HPDE6-E6E7 (cell line): Measurements from ENCODE around the gene SLC9A1.
"Not testable (repeated sequence)": the region's sequence is repeated elsewhere in the genome, so short reads cannot be mapped to it uniquely, and the experiment has no call there.

Experiments
- DNase-seq: peaks from one replicate; pipeline ENCODE4 v3.0.0; 2011; ENCODE audit warnings: missing footprints; ENCODE audit errors: extremely low spot score

The SLC9A1 gene

DNA sequence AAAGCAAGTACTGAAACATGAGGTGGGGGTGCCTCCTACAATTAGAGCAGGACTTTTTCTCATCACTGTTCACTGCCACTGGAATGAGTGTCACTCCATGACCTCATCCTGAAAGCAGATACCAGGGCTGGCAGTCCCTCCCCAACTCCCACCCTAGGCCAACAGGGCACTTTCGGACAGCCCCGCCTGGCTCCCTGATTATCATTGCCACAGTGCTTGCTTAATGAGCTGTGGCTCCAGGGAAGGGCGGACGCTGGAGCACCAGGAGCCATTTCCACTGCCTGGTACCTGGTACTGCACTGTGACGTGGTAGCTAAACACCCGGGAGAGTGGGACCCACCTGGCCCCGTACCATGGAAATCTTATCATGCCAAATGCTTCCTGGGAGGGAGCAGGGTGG is 22.3 kb downstream of the SLC9A1 start:
- DNase-seq = no peak

DNA sequence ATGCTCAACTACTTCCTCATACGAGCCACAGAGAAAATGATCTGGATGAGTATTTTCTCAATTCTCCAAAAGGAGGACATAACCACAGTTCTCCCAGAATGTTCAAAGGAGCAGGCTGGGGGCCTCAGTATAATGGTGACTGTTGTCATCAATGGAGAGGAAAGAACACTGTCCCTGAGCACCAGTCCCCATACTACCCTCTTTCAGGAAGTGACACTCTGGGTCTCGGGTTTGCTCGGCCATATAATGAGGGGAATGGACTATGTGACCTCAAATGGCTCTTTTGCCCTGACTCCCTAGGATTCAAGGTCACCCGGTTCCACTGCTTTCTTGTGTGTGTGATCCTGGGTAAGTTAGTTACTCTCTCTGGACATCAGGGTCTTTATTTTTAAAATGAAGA is 22.8 kb downstream of the SLC9A1 start:
- DNase-seq = no peak

DNA sequence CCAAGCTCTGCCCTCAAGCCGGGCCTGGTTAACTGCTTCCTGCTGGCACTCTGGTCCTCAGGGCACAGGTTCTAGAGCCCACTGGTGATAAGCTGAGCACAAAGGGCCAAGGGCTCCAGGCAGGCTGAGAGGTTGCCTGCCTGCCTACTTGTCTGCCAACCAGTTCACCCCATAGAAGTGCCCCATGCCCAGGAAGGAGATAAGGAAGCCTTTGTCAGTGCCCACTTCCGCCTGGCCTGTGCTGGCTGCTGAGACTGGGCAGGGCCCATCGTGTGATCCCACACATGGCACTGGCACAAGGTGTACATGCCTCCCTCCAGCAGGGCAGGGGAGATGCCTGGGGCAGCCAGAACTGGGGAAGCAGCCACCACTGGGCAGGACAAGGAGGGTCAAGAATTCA is 24.1 kb downstream of the SLC9A1 start:
- DNase-seq = no peak

DNA sequence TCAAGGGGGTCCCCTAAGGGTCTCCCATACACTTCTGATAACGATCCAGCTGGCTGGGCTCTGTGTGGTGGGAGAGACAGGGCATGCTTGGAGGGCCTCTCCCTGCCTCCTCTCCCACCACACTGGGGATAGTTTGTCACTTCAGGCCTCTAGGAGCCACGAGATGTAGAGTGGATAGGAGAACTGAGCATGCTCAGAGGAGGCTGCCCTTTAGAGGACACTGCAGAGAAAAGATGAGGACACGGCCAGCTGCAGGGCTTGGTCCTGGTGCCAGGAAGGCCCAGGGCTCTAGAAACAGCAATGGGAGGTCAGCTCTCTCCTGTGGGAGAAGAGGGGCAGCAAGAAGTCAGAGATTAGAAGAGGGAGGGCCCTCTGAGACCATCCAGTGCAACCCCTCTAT is 25.7 kb downstream of the SLC9A1 start:
- DNase-seq = no peak

GRCh38 chr1:27127419-27127818 is 27.5 kb downstream of the SLC9A1 start:
- no peak for DNase-seq

GRCh38 chr1:27126391-27126790 is 28.5 kb downstream of the SLC9A1 start:
- no peak for DNase-seq

- not testable (repeated sequence) for DNase-seq
These were observed 29.8 kb downstream of the SLC9A1 start for GRCh38 chr1:27125125-27125524.

- DNase-seq = no peak
These were observed 30.5 kb downstream of the SLC9A1 start for GRCh38 chr1:27124405-27124804.

DNA sequence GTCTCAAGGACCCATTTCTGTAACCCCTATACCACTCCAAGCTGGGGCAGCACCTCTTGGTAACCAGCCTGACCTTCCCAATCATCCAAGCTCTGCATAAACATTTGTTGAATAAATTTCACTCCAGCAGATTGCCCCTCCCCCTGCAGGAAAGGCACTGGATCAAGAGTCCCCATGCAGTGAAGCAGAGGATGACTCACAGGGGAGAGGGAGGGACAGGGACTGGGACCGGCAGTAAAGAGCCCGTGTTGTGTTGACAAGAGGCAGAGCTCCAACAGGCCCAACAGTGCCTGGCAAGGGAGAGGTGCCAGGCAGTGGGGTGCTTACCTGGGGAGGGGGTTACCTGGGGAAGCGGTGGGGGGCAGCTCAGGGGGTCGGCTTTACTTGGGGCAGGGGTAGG is 32.3 kb downstream of the SLC9A1 start:
- peak; percentile 71 for DNase-seq

- DNase-seq = no peak
These were observed 34.1 kb downstream of the SLC9A1 start for GRCh38 chr1:27120854-27121253.

DNA sequence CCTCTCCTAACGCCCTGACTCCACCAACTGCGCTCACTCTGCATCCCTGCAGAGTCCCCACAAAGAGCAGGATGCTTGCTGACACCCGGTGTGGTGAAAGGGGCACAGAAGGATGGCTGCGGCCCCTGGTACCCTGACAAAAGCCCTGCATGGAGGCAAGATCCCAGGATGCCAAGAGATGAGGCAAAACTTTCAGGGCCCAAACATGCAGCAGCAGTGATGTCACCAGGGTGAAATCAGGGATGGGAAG is 36.6 kb downstream of the SLC9A1 start:
- no peak for DNase-seq

GRCh38 chr1:27117733-27118439 is 37.0 kb downstream of the SLC9A1 start:
- no peak for DNase-seq

DNA sequence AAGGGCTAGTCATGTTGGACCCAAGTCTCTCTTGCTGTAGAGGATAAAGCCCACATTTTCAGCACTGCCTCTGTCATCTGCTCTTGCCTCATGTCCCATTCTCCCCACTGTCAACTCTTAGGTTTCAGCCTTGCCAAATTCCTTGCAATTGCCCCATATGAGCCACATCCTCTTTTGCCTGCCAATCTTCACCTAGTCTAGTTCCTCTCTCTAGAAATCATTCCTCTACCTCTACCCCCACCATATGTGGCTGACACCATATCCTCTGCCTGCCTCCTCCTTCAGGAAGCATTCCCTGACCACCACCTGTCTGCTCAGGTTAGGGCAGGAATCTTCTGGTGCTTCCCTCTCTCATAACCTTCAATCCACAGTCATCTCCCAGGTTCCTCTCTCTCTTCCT is 38.2 kb downstream of the SLC9A1 start:
- no peak for DNase-seq

- DNase-seq = no peak
These were observed 38.7 kb downstream of the SLC9A1 start for GRCh38 chr1:27116232-27116631.

GRCh38 chr1:27114546-27114945 is 40.4 kb downstream of the SLC9A1 start:
- DNase-seq = no peak

- no peak for DNase-seq
These were observed 41.1 kb downstream of the SLC9A1 start for GRCh38 chr1:27113861-27114260.

- peak; percentile 99 for DNase-seq
These were observed 43.0 kb downstream of the SLC9A1 start for GRCh38 chr1:27111626-27112573.

DNA sequence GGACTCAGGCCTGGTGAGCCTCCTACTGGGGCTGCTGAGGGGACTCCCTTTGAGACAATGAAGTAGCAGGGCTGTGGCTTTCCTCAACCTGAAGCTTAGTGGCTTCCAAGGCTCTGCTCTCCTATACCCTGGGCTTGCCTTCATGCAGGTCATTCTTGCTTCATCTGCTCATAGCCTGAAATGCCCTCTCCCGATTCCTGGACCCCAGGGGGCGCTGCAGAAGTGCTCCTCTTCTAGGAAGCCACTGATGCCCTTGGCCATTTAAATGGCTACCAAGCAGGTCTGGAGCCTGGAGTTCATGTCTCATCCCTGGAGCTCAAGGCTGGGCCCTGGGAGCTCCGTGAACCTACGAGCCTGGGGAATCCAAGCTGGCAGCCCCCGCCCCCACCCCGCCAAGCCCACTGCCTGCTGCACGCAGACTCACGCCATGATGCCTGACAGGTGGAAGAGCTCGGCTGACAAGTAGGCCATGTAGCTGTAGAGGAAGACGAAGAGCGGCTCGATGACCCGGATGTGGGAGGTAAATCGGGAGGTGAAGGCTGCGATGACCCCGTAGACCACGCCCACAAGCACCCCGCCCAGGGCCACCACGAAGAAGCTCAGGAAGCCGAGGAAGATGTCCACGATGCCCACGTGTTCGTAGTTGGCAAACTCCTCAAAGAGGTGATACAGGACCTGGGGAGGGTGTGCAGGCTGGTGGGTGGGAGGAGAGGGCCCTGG is 45.7 kb downstream of the SLC9A1 start:
- DNase-seq = no peak

- no peak for DNase-seq
These were observed 46.3 kb downstream of the SLC9A1 start for GRCh38 chr1:27108588-27108987.

- no peak for DNase-seq
These were observed 48.2 kb downstream of the SLC9A1 start for GRCh38 chr1:27106561-27107323.

DNA sequence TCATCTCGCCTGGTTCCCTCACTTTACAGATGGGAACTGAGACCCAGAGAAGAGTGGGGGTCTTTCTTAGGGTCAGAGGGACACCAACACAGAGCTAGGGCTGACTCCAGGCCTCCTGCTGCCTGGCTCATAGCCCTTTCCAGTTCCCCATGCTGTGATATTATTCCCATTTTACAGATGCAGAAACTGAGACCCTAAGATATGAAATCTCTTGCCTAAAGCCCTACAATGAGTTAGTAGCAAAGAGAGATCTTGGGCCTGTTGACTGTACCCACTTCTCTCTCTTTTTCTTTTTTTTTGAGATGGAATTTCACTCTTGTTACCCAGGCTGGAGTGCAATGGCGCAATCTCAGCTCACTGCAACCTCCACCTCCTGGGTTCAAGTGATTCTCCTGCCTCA is 49.9 kb downstream of the SLC9A1 start:
- no peak for DNase-seq

- DNase-seq = no peak
These were observed 51.4 kb downstream of the SLC9A1 start for GRCh38 chr1:27103498-27103897.
